ENCODE results near the gene FAM181B. TPM values are rescaled to one million over a fixed set of nuclear protein-coding genes. Genes with fewer than 3 reads are reported as not detected.

The FAM181B gene
- total RNA-seq: not detected
- polyA plus RNA-seq: not detected

GRCh38 chr11:82733444-82734119 is at the start of gene FAM181B:
Gene FAM181B (minus strand): TSS chr11:82733864. CDS start chr11:82733729, 135 bp downstream.
- H3K4me1 ChIP-seq (ENCODE audit: insufficient read depth, low read length): peaks cover 4% of the 10 kb centered on the region
- Mint-ChIP-seq H3K36me3 (no peaks in the 10 kb centered on the region), H3K27me3 (peaks cover 52 to 81% of the 10 kb centered on the region in 2 donors), H3K4me1 (peaks cover 10 to 24% (median 17%) of the 10 kb centered on the region in 3 donors), H3K9me3 (peaks cover 0 to 8% (median 4%) of the 10 kb centered on the region in 5 donors), H3K27ac (no peak within 1 kb of the TSS), H3K4me3 (peak within 1 kb of the TSS in 6 of 7 donors; percentile 48 to 66 (median 60))
- no peak within 1 kb of the TSS for H3K27ac ChIP-seq (ENCODE audit: low read depth, low read length)
- ChIA-PET POLR2A (no interaction called here), CTCF (no interaction called here)
- no peaks in the 10 kb centered on the region for H3K36me3 ChIP-seq (ENCODE audit: insufficient read depth, low read length)
- H3K27me3 ChIP-seq (ENCODE audit: insufficient read depth, low read length, poor library complexity, severe bottlenecking): peaks cover 15% of the 10 kb centered on the region
- no peaks in the 10 kb centered on the region for H3K9me3 ChIP-seq (ENCODE audit: low read length)
- peak in 1 of 5 donors; percentile 47 for DNase-seq
- H3K4me3 ChIP-seq (ENCODE audit: low read length): no peak within 1 kb of the TSS

GRCh38 chr11:82782825-82783374 is 49.2 kb upstream of the FAM181B start:
- no peaks in the 10 kb centered on the region for H3K36me3 Mint-ChIP-seq
- peaks cover 3 to 16% of the 10 kb centered on the region in 2 donors for H3K27me3 Mint-ChIP-seq
- Histone ChIP-seq H3K27ac (ENCODE audit: low read depth, low read length) (no peak overlapping the region), H3K36me3 (ENCODE audit: insufficient read depth, low read length) (no peaks in the 10 kb centered on the region), H3K9me3 (ENCODE audit: low read length) (no peaks in the 10 kb centered on the region), H3K4me3 (ENCODE audit: low read length) (no peak overlapping the region), H3K4me1 (ENCODE audit: insufficient read depth, low read length) (no peaks in the 10 kb centered on the region), H3K27me3 (ENCODE audit: insufficient read depth, low read length, poor library complexity, severe bottlenecking) (no peaks in the 10 kb centered on the region)
- H3K9me3 Mint-ChIP-seq: peaks cover 1 to 14% (median 9%) of the 10 kb centered on the region in 5 donors
- H3K27ac Mint-ChIP-seq: no peak overlapping the region
- no peak overlapping the region for H3K4me3 Mint-ChIP-seq
- CTCF ChIA-PET: no interaction called here
- POLR2A ChIA-PET: no interaction called here
- DNase-seq: no peak
- H3K4me1 Mint-ChIP-seq: no peaks in the 10 kb centered on the region

GRCh38 chr11:82778776-82779175 is 45.1 kb upstream of the FAM181B start:
- Histone ChIP-seq H3K27me3 (ENCODE audit: insufficient read depth, low read length, poor library complexity, severe bottlenecking) (no peaks in the 10 kb centered on the region), H3K9me3 (ENCODE audit: low read length) (no peaks in the 10 kb centered on the region), H3K4me3 (ENCODE audit: low read length) (no peak overlapping the region), H3K4me1 (ENCODE audit: insufficient read depth, low read length) (no peaks in the 10 kb centered on the region), H3K36me3 (ENCODE audit: insufficient read depth, low read length) (no peaks in the 10 kb centered on the region), H3K27ac (ENCODE audit: low read depth, low read length) (no peak overlapping the region)
- peaks cover 0 to 2% (median 0%) of the 10 kb centered on the region in 3 donors for H3K36me3 Mint-ChIP-seq
- H3K4me1 Mint-ChIP-seq: no peaks in the 10 kb centered on the region
- peaks cover 2 to 25% of the 10 kb centered on the region in 2 donors for H3K27me3 Mint-ChIP-seq
- ChIA-PET CTCF (no interaction called here), POLR2A (no interaction called here)
- H3K4me3 Mint-ChIP-seq: no peak overlapping the region
- H3K27ac Mint-ChIP-seq: no peak overlapping the region
- H3K9me3 Mint-ChIP-seq: peaks cover 20 to 33% (median 24%) of the 10 kb centered on the region in 5 donors
- DNase-seq: no peak

- no peaks in the 10 kb centered on the region for H3K4me1 Mint-ChIP-seq
- no peak overlapping the region for H3K27ac ChIP-seq (ENCODE audit: low read depth, low read length)
- H3K9me3 ChIP-seq (ENCODE audit: low read length): no peaks in the 10 kb centered on the region
- H3K36me3 Mint-ChIP-seq: peaks cover 0 to 2% (median 0%) of the 10 kb centered on the region in 3 donors
- no peaks in the 10 kb centered on the region for H3K4me1 ChIP-seq (ENCODE audit: insufficient read depth, low read length)
- no peaks in the 10 kb centered on the region for H3K27me3 ChIP-seq (ENCODE audit: insufficient read depth, low read length, poor library complexity, severe bottlenecking)
- no peak for DNase-seq
- CTCF ChIA-PET: no interaction called here
- H3K36me3 ChIP-seq (ENCODE audit: insufficient read depth, low read length): no peaks in the 10 kb centered on the region
- peaks cover 16 to 33% (median 23%) of the 10 kb centered on the region in 5 donors for H3K9me3 Mint-ChIP-seq
- H3K4me3 ChIP-seq (ENCODE audit: low read length): no peak overlapping the region
- no peak overlapping the region for H3K27ac Mint-ChIP-seq
- POLR2A ChIA-PET: no interaction called here
- H3K27me3 Mint-ChIP-seq: peaks cover 2 to 30% of the 10 kb centered on the region in 2 donors
- no peak overlapping the region for H3K4me3 Mint-ChIP-seq
These were observed 42.7 kb upstream of the FAM181B start for GRCh38 chr11:82776377-82776776.

GRCh38 chr11:82775736-82776346 is 42.2 kb upstream of the FAM181B start:
- Mint-ChIP-seq H3K27ac (no peak overlapping the region), H3K27me3 (peaks cover 2 to 30% of the 10 kb centered on the region in 2 donors), H3K4me3 (no peak overlapping the region), H3K36me3 (peaks cover 0 to 2% (median 0%) of the 10 kb centered on the region in 3 donors), H3K4me1 (no peaks in the 10 kb centered on the region), H3K9me3 (peaks cover 16 to 32% (median 23%) of the 10 kb centered on the region in 5 donors)
- Histone ChIP-seq H3K27me3 (ENCODE audit: insufficient read depth, low read length, poor library complexity, severe bottlenecking) (no peaks in the 10 kb centered on the region), H3K4me3 (ENCODE audit: low read length) (no peak overlapping the region), H3K9me3 (ENCODE audit: low read length) (no peaks in the 10 kb centered on the region), H3K36me3 (ENCODE audit: insufficient read depth, low read length) (no peaks in the 10 kb centered on the region), H3K27ac (ENCODE audit: low read depth, low read length) (no peak overlapping the region), H3K4me1 (ENCODE audit: insufficient read depth, low read length) (no peaks in the 10 kb centered on the region)
- peak in 1 of 5 donors; percentile 10 for DNase-seq
- ChIA-PET CTCF (no interaction called here), POLR2A (no interaction called here)

- Histone ChIP-seq H3K4me1 (ENCODE audit: insufficient read depth, low read length) (no peaks in the 10 kb centered on the region), H3K36me3 (ENCODE audit: insufficient read depth, low read length) (no peaks in the 10 kb centered on the region), H3K27ac (ENCODE audit: low read depth, low read length) (no peak overlapping the region), H3K27me3 (ENCODE audit: insufficient read depth, low read length, poor library complexity, severe bottlenecking) (no peaks in the 10 kb centered on the region), H3K9me3 (ENCODE audit: low read length) (no peaks in the 10 kb centered on the region), H3K4me3 (ENCODE audit: low read length) (no peak overlapping the region)
- ChIA-PET CTCF (no interaction called here), POLR2A (no interaction called here)
- Mint-ChIP-seq H3K27ac (no peak overlapping the region), H3K4me1 (no peaks in the 10 kb centered on the region), H3K9me3 (peaks cover 16 to 32% (median 22%) of the 10 kb centered on the region in 5 donors), H3K36me3 (peaks cover 0 to 2% (median 0%) of the 10 kb centered on the region in 3 donors), H3K4me3 (no peak overlapping the region), H3K27me3 (peaks cover 2 to 30% of the 10 kb centered on the region in 2 donors)
- DNase-seq: no peak
These were observed 41.6 kb upstream of the FAM181B start for GRCh38 chr11:82775218-82775617.

GRCh38 chr11:82771781-82772180 is 38.1 kb upstream of the FAM181B start:
- no peak overlapping the region for H3K4me3 Mint-ChIP-seq
- no peak overlapping the region for H3K27ac Mint-ChIP-seq
- CTCF ChIA-PET: no interaction called here
- no peaks in the 10 kb centered on the region for H3K27me3 ChIP-seq (ENCODE audit: insufficient read depth, low read length, poor library complexity, severe bottlenecking)
- H3K4me3 ChIP-seq (ENCODE audit: low read length): no peak overlapping the region
- DNase-seq: no peak
- H3K4me1 ChIP-seq (ENCODE audit: insufficient read depth, low read length): no peaks in the 10 kb centered on the region
- no peaks in the 10 kb centered on the region for H3K4me1 Mint-ChIP-seq
- H3K9me3 Mint-ChIP-seq: peaks cover 2 to 17% (median 13%) of the 10 kb centered on the region in 5 donors
- H3K36me3 ChIP-seq (ENCODE audit: insufficient read depth, low read length): no peaks in the 10 kb centered on the region
- H3K27me3 Mint-ChIP-seq: peaks cover 1 to 17% of the 10 kb centered on the region in 2 donors
- H3K27ac ChIP-seq (ENCODE audit: low read depth, low read length): no peak overlapping the region
- POLR2A ChIA-PET: no interaction called here
- peaks cover 0 to under 1% (median 0%) of the 10 kb centered on the region in 3 donors for H3K36me3 Mint-ChIP-seq
- no peaks in the 10 kb centered on the region for H3K9me3 ChIP-seq (ENCODE audit: low read length)

GRCh38 chr11:82767123-82767522 is 33.5 kb upstream of the FAM181B start:
- Histone ChIP-seq H3K9me3 (ENCODE audit: low read length) (no peaks in the 10 kb centered on the region), H3K36me3 (ENCODE audit: insufficient read depth, low read length) (no peaks in the 10 kb centered on the region), H3K27me3 (ENCODE audit: insufficient read depth, low read length, poor library complexity, severe bottlenecking) (no peaks in the 10 kb centered on the region), H3K27ac (ENCODE audit: low read depth, low read length) (no peak overlapping the region), H3K4me3 (ENCODE audit: low read length) (no peak overlapping the region), H3K4me1 (ENCODE audit: insufficient read depth, low read length) (peaks cover 4% of the 10 kb centered on the region)
- Mint-ChIP-seq H3K4me3 (no peak overlapping the region), H3K27me3 (peaks cover 3 to 18% of the 10 kb centered on the region in 2 donors), H3K36me3 (no peaks in the 10 kb centered on the region), H3K27ac (no peak overlapping the region), H3K4me1 (no peaks in the 10 kb centered on the region), H3K9me3 (peaks cover 0 to 4% (median 0%) of the 10 kb centered on the region in 5 donors)
- no peak for DNase-seq
- CTCF ChIA-PET: no interaction called here
- POLR2A ChIA-PET: interaction anchor here (0.6 kb wide), 1 partner anchor 27 kb away, joined by 3 read pairs; no protein-coding TSS in a partner anchor
